HepG2 (cell line): Measurements from ENCODE around the gene FRMD4A.

Source experiments
- CEBPB ChIP-seq: IDR thresholded peaks from 2 replicates; pipeline ENCODE4 v1.6.1; 2011; ENCODE audit warnings: low read depth, low read length, improper control_type of control experiment, borderline replicate concordance
- CHD2 ChIP-seq: IDR thresholded peaks from 2 replicates; pipeline ENCODE4 v1.6.1; 2011; ENCODE audit warnings: low read depth, low read length, improper control_type of control experiment
- ELF4 ChIP-seq: sonication (generic); formaldehyde crosslinking; IDR thresholded peaks from 2 replicates; pipeline ENCODE4 v1.5.0; 2020; ENCODE audit warnings: missing genetic modification reagents, mild to moderate bottlenecking, moderate library complexity, borderline replicate concordance
- EP300 ChIP-seq, 3 experiments: sonication (generic) in 1 of 3; formaldehyde crosslinking in 1 of 3; IDR thresholded peaks; 2 replicates each; pipeline versions ENCODE4 v1.5.1 to v1.6.1; 2011 to 2020; ENCODE audit warnings: low read depth in 2 of 3, low read length in 2 of 3, borderline replicate concordance in 1 of 3, improper control_type of control experiment in 1 of 3, mild to moderate bottlenecking in 1 of 3, missing genetic modification reagents in 1 of 3, moderate library complexity in 1 of 3
- ETV6 ChIP-seq: sonication (generic); formaldehyde crosslinking; conservative IDR thresholded peaks from 2 replicates; pipeline ENCODE4 v1.4.0; 2020; ENCODE audit warnings: missing genetic modification reagents
- GLMP ChIP-seq: sonication (generic); formaldehyde crosslinking; IDR thresholded peaks from 2 replicates; pipeline ENCODE4 v1.9.0; 2021; ENCODE audit warnings: missing genetic modification reagents, mild to moderate bottlenecking, borderline replicate concordance
- JUN ChIP-seq: sonication (generic); formaldehyde crosslinking; IDR thresholded peaks from 2 replicates; pipeline ENCODE4 v1.4.0; 2020; ENCODE audit warnings: mild to moderate bottlenecking, missing genetic modification reagents
- MED1 ChIP-seq: sonication (generic); formaldehyde crosslinking; IDR thresholded peaks from 2 replicates; pipeline ENCODE4 v1.4.0; 2020; ENCODE audit warnings: missing genetic modification reagents
- POLR2AphosphoS5 ChIP-seq: IDR thresholded peaks from 2 replicates; pipeline ENCODE4 v1.6.1; 2012; ENCODE audit warnings: low read depth, low read length
- TIGD3 ChIP-seq: sonication (generic); formaldehyde crosslinking; IDR thresholded peaks from 2 replicates; pipeline ENCODE4 v1.5.1; 2020; ENCODE audit warnings: mild to moderate bottlenecking, missing genetic modification reagents, borderline replicate concordance

GRCh38 chr10:13732465-13732881 is 598.3 kb downstream of the FRMD4A start:
- TF ChIP-seq CHD2 (no peak), TIGD3 (CRISPR knock-in tag) (no peak), GLMP (no peak), ELF4 (CRISPR knock-in tag) (no peak), CEBPB (no peak), POLR2AphosphoS5 (no peak), JUN (CRISPR knock-in tag) (no peak), ETV6 (CRISPR knock-in tag) (no peak), EP300 (IDR thresholded peaks at IDR 0.05; ENCODE audit: low read depth in 2 of 2, low read length in 2 of 2) (no peak), EP300 (CRISPR knock-in tag; IDR thresholded peaks at IDR 0.05; ENCODE audit: borderline replicate concordance) (no peak), MED1 (CRISPR knock-in tag) (no peak)
